IPS-11a (cell line): ENCODE data around the gene ZBTB43.

Source experiments
- H3K4me3 ChIP-seq: one replicate; pipeline ENCODE4 v1.5.1; 2013; ENCODE audit warnings: low read depth, low read length, control low read depth

The ZBTB43 gene

DNA sequence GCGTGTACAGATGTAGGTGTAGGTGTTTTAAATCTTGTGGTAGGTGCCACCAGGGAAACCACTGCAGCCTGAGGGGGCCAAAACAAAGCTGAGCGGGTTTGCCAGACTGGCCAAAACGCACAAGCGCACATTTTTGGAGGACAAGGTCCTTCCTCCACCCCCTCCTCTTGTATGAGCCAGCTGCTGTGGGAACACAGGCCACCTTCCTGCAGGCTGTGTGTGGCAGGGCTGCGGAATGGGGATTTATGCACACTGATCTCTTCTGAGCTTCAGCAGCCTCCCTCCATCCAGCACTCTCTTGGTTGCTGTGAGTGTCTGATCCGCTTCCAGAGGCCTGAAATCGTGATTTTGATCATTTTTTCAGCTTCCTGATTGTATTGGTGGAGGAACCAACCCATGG, 22.4 kb downstream of the ZBTB43 start:
- no peak overlapping the region for H3K4me3 ChIP-seq

DNA sequence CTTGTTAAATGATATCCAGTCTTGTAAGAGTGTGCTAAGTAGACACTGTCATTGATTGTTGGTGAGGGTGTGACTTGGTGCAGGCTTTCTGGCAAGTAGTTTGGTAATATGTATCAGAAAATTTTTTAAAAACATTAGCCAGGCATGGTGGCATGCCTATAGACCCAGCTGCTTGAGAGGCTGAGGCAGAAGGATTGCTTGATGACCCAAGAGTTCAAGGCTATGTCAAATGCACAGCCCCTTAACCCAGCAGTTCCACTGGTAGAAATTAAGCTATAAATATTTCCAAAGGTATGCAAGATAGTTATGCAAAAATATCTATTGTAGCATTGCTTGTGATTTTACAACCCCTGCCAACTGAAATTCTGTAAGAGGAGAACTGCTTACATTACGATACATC, 24.2 kb downstream of the ZBTB43 start:
- no peak overlapping the region for H3K4me3 ChIP-seq

DNA sequence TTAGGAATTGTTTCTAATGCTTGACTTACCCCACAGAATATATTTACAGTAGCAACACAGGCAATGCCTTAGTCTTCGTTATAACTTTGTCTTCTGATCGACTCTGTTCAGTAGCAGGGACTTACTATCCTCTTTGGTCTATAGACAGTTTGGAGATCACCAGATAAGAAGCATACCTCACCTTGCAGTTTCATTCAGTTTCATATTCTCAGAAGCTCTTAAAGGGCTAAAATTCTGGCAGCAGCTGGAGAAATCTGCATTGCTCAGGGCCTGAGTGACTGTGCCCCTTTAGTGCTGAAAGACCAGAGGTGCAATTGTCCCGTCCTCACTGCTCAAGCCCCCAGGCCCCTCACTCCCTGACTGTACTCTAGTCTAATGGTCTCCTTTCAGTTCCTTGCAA, 26.0 kb downstream of the ZBTB43 start:
- no peak overlapping the region for H3K4me3 ChIP-seq

DNA sequence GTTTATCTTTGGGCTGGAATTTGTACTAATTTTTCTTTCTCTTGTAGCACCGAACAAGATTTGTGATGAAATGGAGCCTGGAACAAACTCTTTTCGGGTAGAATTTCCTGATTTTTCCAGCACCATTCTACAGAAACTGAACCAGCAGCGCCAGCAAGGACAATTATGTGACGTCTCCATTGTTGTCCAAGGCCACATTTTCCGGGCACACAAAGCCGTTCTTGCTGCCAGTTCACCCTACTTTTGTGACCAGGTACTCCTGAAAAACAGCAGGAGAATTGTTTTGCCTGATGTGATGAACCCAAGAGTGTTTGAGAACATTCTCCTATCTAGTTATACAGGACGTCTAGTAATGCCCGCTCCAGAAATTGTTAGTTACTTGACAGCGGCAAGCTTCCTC, 27.6 kb downstream of the ZBTB43 start:
- H3K4me3 ChIP-seq = no peak overlapping the region

DNA sequence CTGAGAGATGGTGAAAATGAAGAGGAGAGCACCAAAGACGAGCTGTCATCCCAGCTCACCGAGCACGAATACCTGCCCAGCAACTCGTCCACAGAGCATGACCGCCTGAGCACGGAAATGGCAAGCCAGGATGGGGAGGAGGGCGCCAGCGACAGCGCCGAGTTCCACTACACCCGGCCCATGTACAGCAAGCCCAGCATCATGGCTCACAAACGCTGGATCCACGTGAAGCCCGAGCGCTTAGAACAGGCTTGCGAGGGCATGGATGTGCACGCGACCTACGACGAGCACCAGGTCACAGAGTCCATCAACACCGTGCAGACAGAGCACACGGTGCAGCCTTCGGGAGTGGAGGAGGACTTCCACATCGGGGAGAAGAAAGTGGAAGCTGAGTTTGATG, 28.2 kb downstream of the ZBTB43 start:
- no peak overlapping the region for H3K4me3 ChIP-seq

DNA sequence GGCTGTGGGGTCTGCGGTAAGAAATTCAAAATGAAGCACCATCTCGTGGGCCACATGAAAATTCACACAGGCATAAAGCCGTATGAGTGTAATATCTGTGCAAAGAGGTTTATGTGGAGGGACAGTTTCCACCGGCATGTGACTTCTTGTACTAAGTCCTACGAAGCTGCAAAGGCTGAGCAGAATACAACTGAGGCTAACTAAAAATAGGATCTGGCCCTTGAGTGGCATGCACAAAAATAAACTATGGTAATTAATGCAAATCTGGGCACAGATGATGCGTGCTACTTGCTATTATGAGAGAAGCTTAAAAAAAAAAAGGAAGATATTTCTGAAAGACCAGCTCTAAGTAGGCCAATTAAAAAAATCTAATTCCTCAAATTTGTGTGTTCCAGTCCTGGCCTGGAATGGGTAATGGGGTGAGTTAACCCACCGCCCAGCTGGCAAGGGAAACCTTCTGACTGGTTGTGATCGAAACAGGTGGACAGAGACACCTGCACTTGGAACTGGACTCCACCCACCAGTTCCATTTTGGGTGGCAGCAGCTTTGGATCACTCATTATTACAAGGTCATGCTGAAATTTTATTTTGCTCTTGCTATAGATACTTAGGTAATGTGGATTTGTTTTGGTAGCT, 29.0 kb downstream of the ZBTB43 start:
- H3K4me3 ChIP-seq = no peak overlapping the region

DNA sequence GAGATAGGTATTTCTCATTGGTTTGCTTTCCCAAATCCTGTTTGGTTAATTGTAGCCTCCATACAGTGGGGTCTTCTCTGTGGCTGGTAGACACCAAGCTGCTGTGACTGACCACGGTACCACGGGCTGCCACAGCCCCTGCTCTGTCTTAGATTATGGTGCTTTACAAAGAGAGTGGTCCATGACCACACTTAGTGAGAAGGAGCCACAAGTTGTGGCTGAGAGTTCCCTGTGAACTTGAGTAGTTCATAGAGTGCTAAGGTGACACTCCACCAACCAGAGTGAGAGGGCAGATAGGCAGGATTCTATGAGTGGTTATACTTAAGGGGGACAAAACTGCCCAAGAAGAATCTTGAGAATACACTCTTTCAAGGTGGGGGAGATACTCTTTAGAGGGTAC, 29.8 kb downstream of the ZBTB43 start:
- no peak overlapping the region for H3K4me3 ChIP-seq

DNA sequence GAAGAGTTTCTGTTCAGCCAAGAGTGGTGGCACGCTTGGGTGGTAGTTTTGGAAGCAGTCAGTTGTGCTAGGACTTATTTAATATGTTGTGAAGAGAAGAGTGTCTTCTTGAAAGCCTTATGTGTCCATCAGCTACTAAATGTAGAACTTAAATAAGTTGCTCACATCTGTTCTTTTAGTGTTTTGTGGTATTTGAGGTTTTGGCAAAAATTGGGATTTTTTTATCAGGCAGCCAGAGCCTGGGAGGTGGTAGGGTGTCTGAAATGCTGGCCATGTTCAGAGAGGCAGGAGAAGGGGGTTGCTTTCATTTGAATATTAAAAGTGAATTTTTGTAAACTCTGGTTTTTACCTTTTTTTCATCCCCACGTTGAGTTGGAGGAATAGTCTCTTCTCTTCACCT, 31.4 kb downstream of the ZBTB43 start:
- no peak overlapping the region for H3K4me3 ChIP-seq

DNA sequence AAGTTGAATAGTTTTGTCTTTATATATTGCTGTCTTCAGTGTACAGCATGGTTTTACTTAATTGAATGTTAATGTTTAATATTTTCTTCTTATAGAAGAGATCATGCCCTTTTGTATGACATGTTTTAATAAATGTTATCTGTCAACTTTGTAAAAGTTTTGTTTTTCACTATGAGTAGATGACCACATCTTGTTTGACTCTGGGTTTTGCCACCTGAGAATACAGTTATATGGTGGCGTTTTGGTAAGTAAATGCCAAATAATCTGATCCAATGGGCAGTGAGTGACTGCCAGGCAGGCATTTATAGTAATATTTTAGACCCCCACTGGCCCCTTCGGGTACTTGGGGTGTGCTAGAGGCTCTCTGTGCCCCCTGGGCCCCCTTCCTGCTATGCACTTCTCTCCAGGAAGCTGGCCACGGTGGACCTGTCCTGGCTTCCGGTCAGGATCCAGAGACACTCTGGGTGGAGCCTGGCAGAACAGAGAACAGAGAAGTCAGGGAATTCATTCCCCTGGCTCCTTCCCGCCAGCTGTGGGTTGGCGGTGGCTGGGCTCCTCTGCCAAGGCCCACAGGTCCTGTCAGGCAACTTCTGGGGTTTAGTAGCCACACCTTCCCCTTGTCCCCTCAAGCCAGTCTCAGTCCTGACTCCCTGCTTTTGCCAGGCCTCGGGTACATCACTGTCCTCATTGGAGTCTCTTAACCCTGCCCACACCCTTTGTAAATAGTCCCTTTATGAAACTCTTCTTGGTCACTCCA, 33.4 kb downstream of the ZBTB43 start:
- no peak overlapping the region for H3K4me3 ChIP-seq

DNA sequence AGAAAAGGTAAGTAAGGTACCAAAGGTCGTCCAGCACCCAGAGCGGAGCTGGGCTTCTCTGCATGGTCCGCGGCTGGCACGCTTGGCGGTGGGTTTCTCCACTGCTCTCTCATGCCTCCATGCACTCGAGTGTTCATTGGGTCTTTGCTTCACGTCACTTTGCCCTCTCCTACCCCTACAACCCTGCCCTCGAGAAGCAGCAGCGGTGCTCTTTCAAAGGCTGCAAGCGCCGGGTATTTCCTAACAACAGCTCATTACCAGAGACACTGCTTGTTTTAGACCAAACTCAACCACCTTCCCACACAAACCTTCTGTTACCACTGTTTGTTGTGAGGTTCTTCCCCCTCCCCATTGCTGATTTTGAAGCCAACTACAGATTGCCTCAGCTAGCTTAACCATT, 34.1 kb downstream of the ZBTB43 start:
- no peak overlapping the region for H3K4me3 ChIP-seq

DNA sequence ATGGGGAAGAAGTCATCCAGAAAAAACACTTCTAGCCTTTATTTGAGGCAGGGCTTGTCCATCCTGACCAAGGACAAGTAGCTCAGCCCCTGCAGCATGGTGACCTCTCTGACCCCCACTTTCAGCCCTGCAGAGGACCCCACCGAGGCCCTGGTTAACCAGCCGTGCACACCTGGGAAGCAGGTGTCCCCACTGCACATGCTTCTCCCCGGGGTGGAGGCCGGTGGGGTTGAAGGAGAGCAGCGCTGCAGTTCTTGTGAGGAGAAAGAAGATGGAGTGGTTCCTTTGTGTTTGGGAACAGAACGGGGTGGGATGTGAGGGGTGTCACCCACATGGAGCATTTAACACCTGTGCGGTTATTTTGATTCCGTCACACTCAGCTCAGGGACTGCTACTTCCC, 34.5 kb downstream of the ZBTB43 start:
- no peak overlapping the region for H3K4me3 ChIP-seq

DNA sequence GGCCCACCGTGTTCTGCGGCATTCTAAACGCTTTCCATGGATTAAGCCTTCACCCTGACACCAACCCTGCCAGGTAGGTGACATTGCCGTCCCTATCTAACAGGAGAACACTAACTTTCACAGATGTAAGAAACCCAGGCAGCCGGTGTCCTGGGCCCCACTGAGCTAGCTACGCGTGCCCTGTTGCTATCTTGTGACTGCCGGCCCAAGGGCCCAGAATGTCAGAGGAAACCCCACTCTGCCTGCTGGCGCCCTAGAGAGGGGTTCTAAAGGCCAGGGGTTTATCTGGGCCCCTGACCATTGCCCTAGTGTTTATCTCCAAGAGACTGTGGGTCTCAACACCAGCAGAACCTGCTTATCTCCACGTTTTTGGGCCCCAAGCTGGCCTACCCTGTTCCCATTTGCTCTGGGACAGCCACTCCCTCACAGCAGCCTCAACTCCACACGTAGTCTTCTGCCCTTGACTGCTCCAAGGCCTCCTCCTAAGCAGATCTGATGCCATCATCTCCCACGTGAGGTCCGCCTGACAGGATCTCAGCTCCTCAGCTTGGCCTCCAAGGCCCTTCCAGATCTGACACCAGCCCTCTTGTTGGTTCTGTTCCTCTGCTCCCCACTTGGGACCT, 37.5 kb downstream of the ZBTB43 start:
- H3K4me3 ChIP-seq = no peak overlapping the region

DNA sequence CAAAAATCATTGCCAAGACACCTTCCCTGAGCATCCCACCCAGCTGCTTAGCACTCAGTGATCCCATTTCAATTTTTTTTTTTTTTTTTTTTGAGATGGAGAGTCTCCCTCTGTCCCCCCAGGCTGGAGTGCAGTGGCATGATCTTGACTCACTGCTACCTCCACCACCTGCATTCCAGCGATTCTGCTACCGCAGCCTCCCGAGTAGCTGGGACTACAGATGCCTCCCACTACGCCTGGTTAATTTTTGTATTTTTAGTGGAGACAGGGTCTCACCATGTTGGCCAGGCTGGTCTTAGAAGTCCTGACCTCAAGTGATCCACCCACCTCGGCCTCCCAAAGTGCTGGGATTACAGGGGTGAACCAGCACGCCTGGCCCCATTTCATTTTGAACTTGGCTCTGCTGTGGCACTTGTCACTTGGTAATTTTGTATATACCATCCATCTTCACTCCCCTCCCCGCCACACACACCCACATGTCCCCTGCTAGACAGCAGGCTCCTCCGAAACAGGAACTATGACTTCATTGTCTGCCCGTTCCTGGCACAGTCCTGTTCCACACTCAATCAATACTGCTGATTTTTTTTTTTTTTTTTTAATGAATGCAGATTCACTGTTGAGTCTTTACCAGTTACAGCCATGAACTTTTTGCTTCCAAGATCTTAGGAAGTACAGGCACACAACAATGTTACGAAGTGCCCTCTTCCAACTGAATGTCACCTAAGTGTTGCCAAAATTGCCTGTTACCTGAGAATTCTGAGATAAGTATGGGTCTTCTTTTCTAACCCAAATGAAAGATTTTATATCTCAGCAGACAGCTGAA, 38.3 kb downstream of the ZBTB43 start:
- H3K4me3 ChIP-seq = no peak overlapping the region

DNA sequence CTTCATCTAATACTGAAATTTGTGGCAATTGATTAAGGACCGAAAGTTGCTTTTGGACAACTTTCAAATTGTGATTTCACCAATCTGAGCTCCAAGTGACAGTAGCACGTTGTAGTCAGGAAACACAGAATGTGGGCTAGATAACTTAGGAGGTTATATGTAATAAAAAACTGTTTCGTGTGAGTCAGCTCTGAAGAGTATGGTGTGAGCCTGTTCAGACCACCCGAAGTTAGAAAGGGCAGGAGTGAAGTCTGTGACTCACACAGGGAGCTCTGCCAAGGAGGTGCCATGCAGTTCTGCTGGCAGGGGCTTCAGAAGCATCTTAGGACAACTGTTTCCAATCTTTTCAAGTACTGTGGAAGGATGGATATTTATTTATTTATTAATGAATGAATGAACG, 39.2 kb downstream of the ZBTB43 start:
- H3K4me3 ChIP-seq = no peak overlapping the region

DNA sequence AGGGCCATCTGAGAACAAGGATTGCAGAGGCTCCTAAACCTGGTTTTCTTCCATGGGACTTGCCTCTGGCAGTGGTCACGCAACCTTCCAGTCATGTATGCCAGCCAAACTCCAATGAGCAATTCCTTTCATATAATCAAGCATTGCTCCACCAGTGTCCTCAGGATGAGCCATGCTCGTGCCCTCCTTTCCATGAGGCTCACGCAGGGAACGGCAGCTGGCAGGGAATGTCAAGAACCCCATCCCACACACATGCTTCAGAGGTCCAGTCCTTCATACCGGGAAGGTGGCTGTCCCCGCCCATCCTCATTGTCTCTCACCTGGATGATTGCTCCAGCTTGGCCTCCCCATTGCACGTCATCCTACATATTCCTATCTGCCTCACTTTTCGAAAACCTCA, 42.2 kb downstream of the ZBTB43 start:
- no peak overlapping the region for H3K4me3 ChIP-seq

DNA sequence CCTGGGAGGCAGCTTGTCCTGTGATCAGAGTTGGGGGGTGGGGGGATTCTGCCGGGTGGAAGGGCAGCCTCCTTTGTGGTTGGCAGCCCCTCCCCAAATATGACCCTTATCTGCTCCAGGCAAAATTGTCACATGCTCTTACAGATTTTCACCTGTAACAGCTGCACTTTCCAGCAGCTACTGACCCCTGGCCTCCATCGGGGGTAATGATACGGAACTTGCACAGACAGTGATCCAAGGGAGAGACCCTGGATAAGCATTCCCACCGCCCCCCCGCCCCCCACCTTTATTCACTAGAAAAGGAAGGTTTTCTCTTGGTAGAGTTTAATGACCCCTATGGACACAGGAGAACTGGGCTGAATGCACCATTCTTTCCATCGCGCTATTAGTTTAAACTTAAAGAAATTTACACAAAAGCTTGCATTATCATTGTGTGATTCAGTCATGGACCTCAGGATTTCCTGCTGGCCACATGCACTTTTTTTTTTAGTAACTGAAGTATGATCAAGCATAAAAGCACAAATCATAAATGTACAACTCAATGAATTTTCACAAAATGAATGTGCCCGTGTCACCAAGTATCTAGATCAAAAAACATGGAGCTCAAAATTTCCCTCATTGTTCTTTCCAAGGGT, 44.9 kb downstream of the ZBTB43 start:
- no peak overlapping the region for H3K4me3 ChIP-seq

DNA sequence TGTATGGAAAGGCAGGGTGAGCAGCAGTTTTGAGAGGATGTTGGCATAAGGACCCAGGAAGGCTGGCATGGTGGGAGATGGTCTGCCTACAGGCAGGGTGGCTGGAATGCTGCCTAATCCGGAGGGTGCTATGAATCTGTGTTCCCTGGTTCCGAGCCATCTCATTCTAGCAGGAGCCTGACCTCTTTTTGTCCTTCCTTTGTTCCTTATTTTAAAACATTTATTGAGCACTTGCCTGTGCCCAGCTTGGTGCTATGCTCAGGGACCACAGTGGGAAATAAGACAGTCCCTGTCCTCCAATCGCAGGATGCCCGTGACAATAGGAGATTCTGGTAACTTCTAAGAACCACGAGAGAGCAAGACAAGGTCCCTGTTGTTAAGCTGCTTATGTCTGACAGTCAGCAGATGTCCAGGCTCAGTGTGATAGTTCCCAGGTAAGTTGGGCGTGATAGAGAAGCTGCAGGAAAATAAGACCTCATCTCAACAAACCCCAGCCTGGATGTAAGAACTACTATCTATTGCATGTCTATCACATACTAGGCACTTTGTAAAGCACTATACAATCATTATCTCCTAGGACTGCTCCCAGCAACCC, 46.5 kb downstream of the ZBTB43 start:
- no peak overlapping the region for H3K4me3 ChIP-seq

DNA sequence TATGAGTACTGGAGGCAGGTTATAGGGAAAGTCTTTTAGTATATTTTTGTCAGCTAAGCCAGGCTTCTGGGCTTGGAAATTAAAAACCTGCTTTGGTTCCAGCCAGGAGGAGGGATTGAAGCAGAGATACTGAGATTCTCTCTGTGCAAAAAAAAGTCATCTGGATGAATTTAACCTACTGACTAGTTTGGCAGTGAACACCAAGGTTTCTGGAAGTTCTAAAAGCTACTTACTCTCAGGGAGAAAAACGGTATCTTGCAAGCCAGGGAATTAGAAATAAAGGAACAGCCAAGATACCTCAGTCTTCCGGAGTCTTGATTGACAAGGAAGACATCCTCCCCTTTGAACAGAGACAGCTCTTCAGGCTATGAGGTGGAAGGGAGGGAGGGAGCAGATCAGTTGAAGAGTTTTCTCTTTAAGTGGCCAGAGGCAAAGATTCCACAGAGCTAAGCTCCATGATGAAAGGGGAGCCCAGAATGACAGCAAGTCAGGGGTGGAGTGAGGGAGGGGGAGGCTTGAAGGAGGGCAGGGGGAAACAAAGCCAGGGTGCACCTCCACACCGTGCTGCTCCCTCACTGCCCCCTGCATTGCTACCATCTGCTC, 47.3 kb downstream of the ZBTB43 start:
- H3K4me3 ChIP-seq = no peak overlapping the region

DNA sequence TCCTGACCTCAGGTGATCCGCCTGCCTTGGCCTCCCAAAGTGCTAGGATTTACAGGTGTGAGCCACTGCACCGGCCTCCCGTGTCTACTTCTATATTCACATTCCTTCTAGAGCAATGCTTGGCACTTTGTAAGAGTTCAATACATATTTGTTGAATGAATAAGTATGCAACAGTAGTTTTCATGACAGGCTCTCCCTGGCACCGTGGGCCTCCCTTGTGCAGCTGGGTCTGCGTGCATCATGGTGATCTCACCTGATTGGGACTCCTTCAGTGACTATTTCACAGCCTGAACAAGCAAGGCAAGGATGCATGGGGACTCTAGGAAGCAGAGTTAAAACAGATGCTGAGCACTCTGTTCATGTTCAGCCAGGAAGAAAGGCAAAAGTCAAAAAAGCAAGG, 48.8 kb downstream of the ZBTB43 start:
- H3K4me3 ChIP-seq = no peak overlapping the region

DNA sequence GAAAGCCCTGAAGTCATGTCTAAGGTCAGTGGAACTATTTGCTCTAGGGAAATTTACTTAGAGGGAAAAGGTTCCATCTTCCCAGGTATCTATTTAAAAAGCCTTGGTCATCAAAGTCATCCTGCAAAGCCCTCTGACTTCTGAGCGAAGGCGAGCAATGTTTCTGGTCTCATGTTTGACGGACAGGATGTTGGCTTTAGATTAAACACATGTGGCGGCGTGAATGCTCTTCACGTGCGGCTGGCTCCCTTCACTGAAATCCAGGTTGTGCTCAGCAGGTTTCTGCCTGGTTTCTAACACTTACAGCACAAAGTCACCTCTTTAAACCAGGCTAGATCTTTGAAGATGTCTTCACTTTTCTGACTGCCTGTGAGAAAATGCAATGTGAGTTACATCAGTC, 49.9 kb downstream of the ZBTB43 start:
- H3K4me3 ChIP-seq = no peak overlapping the region
